IPS-18c (cell line): ENCODE measurements around the gene TMEM259.

Experiments used
- H3K4me3 ChIP-seq: 2 replicates; pipeline ENCODE4 v1.7.0; 2013; ENCODE audit warnings: low read depth, mild to moderate bottlenecking, low read length, moderate library complexity; ENCODE audit not compliant: insufficient read depth
- H3K9me3 ChIP-seq: one replicate; pipeline ENCODE4 v1.6.1; 2013; ENCODE audit warnings: mild to moderate bottlenecking, low read length, moderate library complexity; ENCODE audit not compliant: control insufficient read depth, insufficient read depth

The TMEM259 gene

GRCh38 chr19:1058112-1058511 is 37.2 kb upstream of the TMEM259 start:
- Histone ChIP-seq H3K9me3 (peaks cover 25% of the 10 kb centered on the region), H3K4me3 (no peak overlapping the region)

DNA sequence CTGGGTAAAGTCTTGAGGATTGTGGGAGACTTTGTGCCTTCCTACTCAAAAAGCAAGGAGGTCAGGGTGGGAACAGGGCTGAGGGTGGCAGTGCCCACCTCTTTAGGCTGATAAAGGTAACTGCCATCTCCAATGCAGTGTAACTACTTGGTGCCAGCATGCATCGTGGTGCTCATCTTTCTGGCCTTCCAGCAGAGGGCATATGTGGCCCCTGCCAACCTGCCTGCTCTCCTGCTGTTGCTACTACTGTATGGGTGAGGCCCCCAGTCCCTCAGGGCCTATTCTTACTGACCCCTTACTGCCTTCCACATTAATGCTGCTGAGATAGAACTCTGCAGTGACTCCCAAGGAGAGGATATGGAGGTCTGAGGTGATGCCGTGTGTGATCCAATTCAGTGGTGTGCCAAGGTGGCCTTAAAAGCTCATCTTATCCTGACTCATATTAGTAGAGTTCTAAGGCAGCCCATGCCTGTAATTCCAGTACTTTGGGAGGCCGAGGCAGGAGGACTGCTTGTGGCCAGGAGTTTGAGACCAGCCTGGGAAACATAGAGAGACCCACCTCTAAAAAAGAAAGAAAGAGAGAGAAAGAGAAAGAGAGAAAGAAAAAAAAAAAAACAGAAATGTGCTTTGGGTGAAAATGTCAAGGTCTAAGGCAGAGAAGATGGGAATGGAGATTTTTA is 36.4 kb upstream of the TMEM259 start:
- Histone ChIP-seq H3K9me3 (peaks cover 25% of the 10 kb centered on the region), H3K4me3 (no peak overlapping the region)

- Histone ChIP-seq H3K4me3 (peak overlapping the region; percentile 15; the same call in 1 of the 2 replicates), H3K9me3 (peaks cover 27% of the 10 kb centered on the region)
Measured at GRCh38 chr19:1055886-1056620, 35.1 kb upstream of the TMEM259 start.

- Histone ChIP-seq H3K4me3 (no peak overlapping the region; the same call in 1 of the 2 replicates), H3K9me3 (peaks cover 27% of the 10 kb centered on the region)
Measured at GRCh38 chr19:1055028-1055425, 34.1 kb upstream of the TMEM259 start.

- Histone ChIP-seq H3K9me3 (peaks cover 27% of the 10 kb centered on the region), H3K4me3 (no peak overlapping the region)
Measured at GRCh38 chr19:1054102-1055027, 33.4 kb upstream of the TMEM259 start.

- H3K9me3 ChIP-seq, result peaks cover 22% of the 10 kb centered on the region
Measured at GRCh38 chr19:1053176-1054101, 32.5 kb upstream of the TMEM259 start.

DNA sequence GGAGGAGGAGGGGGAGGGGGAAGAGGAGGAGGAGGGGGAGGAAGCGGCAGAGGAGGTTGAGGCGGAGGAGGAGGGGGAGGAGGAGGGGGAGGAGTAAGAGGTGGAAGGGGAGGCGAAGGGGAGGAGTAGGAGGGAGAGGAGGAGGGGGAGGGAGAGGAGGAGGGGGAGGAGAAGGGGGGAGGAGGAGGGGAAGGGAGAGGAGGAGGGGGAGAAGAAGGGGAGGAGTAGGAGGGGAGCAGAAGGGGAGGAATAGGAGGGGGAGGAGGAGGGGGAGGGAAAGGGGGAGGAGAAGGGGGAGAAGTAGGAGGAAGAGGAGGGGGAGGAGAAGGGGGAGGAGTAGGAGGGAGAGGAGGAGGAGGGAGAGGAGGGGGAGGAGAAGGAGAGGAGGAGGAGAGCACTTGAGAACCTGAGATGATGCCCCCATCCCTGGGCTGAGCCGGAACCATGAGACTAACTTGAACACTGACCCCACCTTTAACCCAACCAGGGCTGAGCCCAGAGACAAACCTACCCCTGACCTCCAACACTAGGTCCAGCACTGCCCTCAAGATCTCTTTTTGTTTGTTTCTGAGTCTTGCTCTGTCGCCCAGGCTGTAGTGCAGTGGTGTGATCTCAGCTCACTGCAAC is 31.5 kb upstream of the TMEM259 start:
- Histone ChIP-seq H3K9me3 (peaks cover 16% of the 10 kb centered on the region), H3K4me3 (no peak overlapping the region)

More at GRCh38 chr19:1053176-1054101, 32.5 kb upstream of the TMEM259 start:
- no peak overlapping the region for H3K4me3 ChIP-seq

GRCh38 chr19:1051791-1052190 is 30.9 kb upstream of the TMEM259 start:
- H3K9me3 ChIP-seq, result peaks cover 10% of the 10 kb centered on the region
- no peak overlapping the region for H3K4me3 ChIP-seq

DNA sequence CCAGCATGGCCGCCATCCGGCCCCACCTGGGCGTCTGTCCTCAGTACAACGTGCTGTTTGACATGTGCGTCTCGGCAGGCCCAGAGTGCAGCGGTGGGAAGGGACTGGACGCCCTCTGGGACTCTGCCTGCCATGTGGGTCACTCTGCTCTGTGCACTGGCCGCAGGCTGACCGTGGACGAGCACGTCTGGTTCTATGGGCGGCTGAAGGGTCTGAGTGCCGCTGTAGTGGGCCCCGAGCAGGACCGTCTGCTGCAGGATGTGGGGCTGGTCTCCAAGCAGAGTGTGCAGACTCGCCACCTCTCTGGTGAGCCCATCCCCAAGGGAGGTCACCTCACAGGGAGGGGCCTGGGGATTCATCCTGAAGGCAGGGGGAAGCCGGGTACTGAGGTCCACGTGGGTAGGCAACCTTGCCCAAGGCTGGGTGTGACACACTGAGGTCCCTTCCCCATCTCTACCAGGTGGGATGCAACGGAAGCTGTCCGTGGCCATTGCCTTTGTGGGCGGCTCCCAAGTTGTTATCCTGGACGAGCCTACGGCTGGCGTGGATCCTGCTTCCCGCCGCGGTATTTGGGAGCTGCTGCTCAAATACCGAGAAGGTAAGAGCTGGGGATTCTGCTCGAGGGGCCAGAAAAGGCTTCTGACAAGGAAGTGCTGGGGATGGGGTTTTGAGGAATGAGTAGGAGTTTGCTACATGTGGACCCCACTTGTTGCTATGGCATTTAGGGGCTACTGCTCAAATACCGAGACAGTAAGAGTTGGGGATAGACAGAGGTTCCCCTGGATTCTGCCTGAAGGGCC is 30.3 kb upstream of the TMEM259 start:
- H3K4me3 ChIP-seq, result no peak overlapping the region

DNA sequence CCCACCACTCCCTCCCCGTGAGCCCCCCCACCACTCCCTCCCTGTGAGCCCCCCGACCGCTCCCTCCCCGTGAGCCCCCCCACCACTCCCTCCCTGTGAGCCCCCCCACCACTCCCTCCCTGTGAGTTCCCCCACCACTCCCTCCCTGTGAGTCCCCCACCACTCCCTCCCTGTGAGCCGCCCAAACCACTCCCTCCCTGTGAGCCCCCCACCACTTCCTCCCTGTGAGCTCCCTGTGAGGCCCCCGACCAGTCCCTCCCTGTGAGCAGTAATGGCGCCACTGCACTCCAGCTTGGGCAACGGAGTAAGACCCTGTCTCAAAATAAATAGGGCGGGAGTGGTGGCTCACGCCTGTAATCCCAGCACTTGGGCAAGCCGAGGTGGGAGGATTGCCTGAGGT is 28.9 kb upstream of the TMEM259 start:
- Histone ChIP-seq H3K4me3 (no peak overlapping the region), H3K9me3 (peaks cover 2% of the 10 kb centered on the region)

More for the DNA sequence above, 30.3 kb upstream of the TMEM259 start:
- H3K9me3 ChIP-seq, result peaks cover 4% of the 10 kb centered on the region

GRCh38 chr19:1049106-1049505 is 28.2 kb upstream of the TMEM259 start:
- H3K9me3 ChIP-seq, result peaks cover 2% of the 10 kb centered on the region
- no peak overlapping the region for H3K4me3 ChIP-seq

GRCh38 chr19:1047696-1048147 is 26.8 kb upstream of the TMEM259 start:
- H3K4me3 ChIP-seq, result no peak overlapping the region
- peaks cover 2% of the 10 kb centered on the region for H3K9me3 ChIP-seq

DNA sequence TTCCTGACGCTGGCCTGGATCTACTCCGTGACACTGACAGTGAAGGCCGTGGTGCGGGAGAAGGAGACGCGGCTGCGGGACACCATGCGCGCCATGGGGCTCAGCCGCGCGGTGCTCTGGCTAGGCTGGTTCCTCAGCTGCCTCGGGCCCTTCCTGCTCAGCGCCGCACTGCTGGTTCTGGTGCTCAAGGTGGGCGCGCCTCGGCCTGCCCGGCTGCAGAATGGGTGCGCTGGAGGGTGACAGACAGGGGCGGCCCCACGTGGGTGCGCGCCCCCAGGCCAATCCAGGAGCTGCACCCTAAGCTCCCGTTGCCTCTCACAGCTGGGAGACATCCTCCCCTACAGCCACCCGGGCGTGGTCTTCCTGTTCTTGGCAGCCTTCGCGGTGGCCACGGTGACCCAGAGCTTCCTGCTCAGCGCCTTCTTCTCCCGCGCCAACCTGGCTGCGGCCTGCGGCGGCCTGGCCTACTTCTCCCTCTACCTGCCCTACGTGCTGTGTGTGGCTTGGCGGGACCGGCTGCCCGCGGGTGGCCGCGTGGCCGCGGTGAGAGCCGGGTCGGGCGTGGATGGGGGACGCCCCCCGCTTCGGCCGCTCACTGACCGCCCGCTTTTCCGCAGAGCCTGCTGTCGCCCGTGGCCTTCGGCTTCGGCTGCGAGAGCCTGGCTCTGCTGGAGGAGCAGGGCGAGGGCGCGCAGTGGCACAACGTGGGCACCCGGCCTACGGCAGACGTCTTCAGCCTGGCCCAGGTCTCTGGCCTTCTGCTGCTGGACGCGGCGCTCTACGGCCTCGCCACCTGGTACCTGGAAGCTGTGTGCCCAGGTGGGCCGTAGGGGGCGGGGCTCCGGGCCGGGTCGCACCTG is 26.1 kb upstream of the TMEM259 start:
- H3K4me3 ChIP-seq, result no peak overlapping the region
- peaks cover 2% of the 10 kb centered on the region for H3K9me3 ChIP-seq

GRCh38 chr19:1046117-1046626 is 25.2 kb upstream of the TMEM259 start:
- Histone ChIP-seq H3K4me3 (no peak overlapping the region), H3K9me3 (no peaks in the 10 kb centered on the region)
